GM21723 (cell line): ENCODE results near the gene COL17A1.

Experiments used
- ATAC-seq: cut with Tn5 transposase; IDR thresholded peaks from one replicate; pipeline ENCODE4 v1.9.1; 2021; ENCODE audit warnings: mild to moderate bottlenecking, moderate library complexity; ENCODE audit not compliant: unreplicated experiment

Gene COL17A1

GRCh38 chr10:104085801-104086400 lies at the start of gene COL17A1:
Gene COL17A1 (minus strand): TSS chr10:104085880. CDS start chr10:104080673, 5,207 bp downstream.
- ATAC-seq, result no peak

DNA sequence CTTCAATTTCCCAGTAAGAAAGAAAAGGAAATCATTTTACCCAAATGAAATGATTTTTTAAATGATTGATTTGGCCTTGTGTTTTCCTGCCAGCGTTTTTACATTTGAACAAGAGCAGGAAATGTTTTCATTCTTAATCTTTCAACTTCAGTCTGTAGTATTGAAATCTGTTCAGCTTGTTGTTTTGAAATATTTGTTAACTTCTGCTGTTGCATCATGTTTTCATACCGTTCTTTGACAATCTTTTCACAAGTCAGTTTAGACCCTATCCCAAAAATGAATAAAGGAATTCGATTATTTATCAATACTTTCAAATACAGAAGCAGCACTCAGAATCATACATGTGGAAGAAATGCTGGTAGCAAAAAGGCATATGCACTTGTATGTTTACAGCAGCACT lies 44.4 kb upstream of the COL17A1 start:
- ATAC-seq, result no peak

DNA sequence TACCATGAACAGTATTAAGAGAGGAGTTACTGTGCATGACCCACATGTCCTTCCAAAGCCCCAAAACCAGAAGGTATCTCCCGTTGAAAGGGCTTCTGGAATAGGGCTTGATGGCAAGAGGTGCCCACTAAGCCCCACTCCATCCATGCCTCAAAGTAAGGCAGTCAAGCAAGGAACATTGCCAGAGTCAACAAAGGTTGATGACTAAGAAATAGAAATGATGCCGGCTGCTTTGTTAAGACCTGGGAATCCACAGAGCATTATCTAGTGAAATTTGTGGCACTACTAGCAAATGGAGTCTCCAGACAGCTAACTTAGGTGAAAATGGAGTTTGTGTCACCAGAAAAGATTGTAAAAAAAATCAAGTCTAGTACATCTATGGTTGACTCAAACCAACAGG lies 42.5 kb upstream of the COL17A1 start:
- no peak for ATAC-seq

DNA sequence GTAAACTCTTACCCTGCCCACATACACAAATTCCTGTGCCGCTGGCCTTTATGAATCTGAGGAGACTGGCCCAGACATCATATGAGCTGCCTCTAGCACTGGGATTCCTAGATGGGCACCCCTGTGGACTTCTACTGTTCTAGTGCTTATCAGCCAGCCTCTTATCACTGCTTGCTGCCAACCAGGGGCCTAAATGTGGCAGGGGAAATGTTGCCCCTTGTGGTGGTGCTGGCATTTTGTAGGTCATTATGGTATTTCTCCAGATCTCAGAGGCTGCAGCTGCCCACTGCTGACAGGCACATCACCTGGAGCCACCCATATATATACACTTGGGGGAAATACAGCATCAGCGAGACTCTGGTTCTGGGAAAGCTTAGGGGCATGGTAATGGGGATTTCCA lies 41.7 kb upstream of the COL17A1 start:
- ATAC-seq, result no peak

- ATAC-seq, result no peak
Measured at GRCh38 chr10:104123397-104123796, 37.7 kb upstream of the COL17A1 start.

DNA sequence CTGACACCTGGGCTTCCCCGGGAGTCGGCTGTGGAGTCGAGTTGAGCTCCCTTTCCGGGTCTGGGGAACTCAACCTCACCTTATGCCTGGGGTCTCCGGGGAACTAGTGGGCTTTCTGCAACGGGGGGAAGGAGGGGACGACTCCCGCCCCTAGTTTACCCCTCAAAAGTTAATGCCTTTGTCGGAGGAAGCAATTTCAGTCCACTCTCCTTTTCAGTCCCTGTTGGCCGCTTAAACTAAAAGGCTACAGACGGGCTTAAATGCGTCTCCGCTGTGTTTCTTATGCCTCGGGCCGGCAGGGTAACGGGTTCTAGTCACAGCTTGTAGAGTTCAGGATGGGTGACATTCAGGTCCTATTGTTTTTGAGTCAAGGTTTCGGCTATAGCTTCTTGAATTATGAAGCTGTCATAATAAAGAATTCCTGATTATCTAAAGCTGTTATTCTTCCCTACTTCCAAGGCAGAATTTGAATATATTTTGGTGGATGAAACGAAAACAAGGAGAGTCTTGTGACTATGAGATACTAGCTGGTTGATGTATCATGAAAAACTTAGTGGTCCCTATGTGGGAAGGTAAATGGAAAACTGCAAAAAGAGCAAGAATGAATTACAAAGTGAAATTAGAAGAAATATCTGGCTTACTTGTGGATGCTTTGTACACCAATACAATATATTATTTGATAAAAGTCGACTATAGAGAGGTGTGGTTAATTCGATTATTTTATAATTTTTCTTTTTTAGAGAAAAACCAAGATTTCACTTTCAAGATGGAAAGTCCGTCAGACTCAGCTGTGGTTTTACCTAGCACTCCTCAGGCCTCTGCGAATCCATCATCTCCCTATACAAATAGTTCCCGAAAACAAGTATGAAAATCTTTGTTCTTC lies 36.8 kb upstream of the COL17A1 start:
- ATAC-seq, result no peak

- ATAC-seq, result peak; percentile 92
Measured at GRCh38 chr10:104121485-104122224, 36.0 kb upstream of the COL17A1 start, which contains the start of gene SFR1. Gene SFR1 (plus strand): TSS chr10:104122171. CDS start chr10:104122184, 13 bp downstream.

DNA sequence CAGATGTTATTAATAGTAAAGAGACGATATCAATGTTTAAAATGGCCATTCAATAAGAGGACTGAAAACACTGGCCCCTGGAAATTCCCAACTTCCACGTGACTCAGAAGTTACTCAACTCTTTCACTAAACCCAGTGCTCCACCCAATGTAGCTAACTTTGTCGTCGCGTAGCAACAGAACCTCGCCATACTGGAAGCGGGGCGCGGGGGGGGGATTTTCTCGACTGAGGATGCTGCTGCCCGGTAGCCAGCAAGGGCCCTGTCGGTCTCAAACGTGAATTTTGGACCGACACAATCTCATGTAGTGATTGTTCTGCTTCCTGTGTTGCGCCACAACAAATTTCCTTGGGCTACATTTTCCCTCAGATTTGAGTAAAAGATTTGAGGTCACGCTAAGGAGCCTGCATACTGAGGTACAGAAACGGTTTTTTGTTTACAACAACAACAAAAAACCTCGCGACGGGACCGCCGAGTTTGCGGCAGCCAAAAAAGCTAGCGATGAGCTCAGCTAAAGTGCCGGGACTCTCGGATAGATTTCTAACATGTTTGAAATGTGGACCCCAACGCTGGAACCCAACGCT lies 35.3 kb upstream of the COL17A1 start:
- peak; percentile 38 for ATAC-seq

GRCh38 chr10:104120512-104120902 lies 34.8 kb upstream of the COL17A1 start:
- no peak for ATAC-seq

DNA sequence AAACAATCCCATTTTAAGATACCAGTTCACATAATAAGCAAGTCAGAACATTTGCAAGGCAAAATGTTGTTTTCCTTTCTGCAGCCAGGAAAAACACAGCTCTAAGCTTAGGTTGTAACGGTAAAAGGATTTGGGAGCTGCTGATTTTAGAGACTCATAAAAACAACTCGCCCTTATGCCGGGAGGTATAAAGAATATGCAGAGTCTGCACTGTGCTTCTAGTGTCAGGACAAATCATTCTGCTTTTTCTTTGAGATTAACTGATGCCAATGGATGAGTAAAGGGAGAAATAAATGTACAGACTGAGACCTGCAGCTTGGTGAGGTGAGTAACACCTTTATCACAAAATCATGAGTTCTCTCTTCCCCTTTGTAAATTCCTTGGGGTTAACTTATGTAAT lies 34.3 kb upstream of the COL17A1 start:
- no peak for ATAC-seq

DNA sequence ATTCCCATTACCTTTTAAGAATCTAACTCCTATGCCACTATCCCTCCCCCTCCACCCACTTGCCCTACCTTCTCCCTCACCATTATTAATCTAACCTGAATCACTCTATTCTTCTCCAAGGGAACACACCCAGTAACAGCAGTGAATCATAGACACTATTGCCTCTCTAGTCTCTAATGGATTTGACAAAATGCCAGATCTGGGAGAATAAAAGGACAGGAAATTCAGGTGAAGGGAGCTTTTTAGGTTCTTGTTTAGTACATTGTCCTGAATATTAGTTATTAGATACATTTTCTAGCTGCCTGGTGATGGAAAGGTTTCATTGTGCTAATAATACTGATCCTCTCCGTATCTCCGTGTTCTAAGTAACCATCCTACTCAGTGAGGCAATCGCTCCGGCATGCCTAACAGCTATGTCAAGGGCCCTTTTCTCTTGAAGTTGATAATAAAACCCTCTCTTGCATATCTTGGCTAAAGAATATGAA lies 32.2 kb upstream of the COL17A1 start:
- no peak for ATAC-seq

GRCh38 chr10:104113376-104113956 lies 27.8 kb upstream of the COL17A1 start:
- no peak for ATAC-seq

DNA sequence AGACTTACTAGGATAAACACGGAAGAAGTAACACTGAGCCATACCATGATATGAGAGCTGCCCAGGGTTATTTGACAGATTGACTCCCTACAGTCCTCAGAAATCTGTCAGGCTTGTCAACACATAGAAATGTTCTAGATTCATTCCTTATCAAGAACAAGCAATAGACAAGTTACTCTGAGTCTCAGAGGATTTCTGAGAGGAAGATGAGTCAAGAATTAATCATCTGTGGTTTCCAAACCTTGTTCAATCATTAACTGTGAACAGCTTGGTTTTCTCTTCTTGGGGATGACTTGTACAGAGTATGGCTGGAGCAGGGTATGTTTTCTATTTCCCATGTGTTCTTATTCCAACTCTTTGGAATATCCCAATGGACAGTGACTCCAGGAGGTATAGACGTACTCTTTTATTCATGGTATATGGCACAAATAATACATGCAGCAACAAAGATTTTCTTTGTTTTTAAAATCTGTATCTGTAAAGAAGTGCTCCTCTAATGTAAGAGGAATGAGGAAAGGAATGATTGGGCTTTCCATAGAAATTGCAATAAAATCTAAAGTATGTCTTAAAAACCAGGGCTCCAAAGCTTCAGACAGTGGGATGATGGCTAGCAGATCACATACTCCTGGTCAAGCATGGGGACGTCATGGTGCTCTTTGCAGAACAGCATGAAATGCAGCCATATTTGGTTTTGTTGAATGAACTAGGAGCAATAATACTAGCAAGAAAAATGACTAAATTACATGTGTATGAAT lies 24.4 kb upstream of the COL17A1 start:
- ATAC-seq, result no peak

DNA sequence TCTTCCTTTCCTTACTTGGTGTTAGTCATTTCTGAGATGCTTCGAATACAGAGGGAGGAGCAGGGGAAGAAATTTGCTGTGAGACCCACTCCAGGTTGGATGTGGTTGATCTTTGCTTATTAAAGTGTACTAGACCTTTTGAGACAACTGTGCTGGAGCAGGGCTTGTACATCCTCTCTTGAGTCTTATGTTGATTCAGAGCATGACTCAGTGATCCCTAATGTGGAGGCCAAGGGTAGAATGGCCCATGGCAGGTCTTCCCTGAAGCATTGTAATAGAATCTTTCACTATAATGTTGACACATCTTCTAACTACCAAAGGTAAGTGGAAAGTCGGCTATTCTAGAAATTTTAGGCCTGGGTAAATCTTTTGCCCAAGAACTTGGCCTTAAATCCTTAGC lies 19.2 kb upstream of the COL17A1 start:
- ATAC-seq, result peak; percentile 22

GRCh38 chr10:104104418-104104817 lies 18.7 kb upstream of the COL17A1 start:
- peak; percentile 55 for ATAC-seq

DNA sequence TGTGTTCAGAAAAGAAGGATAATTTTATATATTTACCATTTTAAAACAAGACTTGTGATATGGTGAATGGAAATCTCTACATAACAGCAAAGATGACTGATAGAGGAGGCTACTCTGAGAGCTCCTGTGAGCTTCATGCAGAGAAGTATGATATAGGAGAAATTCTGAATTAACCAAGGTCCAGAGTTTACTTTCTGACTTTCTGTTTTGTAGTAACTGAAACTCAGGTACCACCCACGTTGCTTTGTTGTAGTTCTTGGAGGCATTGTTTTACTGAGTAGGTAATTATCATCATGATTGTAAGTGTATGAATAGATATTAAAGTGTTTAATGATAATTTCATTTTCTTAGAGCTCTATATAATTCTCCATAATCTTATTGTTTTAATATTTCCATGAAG lies 18.3 kb upstream of the COL17A1 start:
- peak; percentile 73 for ATAC-seq

GRCh38 chr10:104101902-104102301 lies 16.2 kb upstream of the COL17A1 start:
- ATAC-seq, result no peak

DNA sequence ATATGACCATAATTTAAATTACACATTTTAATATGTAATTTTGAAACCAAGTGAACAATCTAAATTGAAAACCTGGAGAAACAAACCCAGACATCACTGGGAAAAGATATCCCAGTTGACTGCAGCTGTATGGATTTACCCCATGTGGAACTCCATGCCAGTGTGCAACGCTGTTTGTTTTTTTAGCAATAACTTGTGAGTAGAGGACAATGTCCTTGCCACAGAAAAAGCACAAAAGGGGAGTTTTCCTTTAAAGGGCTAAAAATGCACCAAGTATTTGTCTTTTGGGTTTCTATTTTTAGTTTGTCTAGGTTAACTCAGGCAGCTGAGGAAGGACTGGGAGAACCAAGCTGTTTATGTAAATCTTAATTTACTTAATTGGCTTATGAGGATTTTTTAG lies 15.1 kb upstream of the COL17A1 start:
- no peak for ATAC-seq

DNA sequence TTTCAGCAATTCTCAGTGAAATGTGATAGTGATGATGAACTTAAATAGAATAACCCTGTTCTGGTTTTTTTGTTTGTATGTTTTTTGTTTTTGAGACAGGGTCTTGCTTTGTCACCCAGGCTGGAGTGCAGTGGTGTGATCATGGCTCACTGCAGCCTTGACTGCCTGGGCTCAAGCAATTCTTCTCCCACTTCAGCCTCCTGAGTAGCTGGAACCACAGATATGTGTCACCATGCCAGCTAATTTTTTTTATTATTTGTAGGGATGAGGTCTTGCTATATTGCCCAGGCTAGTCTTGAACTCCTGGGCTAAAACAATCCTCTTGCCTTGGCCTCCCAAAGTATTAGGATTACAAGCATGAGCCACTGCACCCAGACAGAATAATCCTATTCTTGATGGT lies 14.3 kb upstream of the COL17A1 start:
- no peak for ATAC-seq

GRCh38 chr10:104099269-104099668 lies 13.6 kb upstream of the COL17A1 start:
- ATAC-seq, result no peak
